Measurements from ENCODE around the gene VAC14.

The VAC14 gene

DNA sequence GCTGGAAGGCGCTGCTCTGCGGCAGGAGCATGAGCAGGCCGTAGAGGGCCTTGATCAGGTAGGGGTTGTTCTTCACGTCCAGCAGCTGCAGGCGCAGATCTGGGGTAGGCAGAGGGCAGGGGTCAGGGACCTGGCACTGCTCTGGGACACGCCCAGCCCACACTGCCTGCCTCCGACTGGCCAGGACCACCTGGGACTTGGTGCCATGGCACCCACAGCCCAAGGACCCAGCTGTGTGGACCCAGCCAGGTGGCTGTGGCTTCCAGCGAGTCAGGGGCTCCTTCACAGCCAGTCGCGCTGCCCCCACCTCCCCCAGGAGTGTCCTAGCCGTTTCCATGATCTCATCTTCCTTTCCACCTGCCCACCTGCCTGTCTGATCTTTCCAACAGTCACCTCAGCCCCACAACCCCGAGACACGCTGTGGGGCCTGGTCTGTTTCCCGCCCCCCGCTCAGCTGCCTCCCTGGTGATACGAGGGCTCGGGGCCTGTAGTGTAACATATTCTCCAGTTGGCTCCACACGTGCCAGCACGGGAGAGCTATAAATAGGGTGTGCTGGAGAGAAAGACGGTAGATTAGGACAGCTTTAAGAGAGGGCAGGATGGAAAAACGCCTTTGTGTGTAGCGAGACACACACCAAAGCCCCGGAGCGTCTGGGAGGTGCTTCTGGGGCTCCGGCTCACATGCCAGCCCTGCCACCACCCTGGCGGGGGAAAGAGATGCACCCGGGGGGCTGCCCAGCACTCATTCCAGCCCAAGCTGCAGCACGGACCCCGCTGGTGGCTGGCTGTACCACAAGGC, 107.9 kb downstream of the VAC14 start:
- DNase-seq (ENCODE audit: low read depth in 2 of 2), result no peak

DNA sequence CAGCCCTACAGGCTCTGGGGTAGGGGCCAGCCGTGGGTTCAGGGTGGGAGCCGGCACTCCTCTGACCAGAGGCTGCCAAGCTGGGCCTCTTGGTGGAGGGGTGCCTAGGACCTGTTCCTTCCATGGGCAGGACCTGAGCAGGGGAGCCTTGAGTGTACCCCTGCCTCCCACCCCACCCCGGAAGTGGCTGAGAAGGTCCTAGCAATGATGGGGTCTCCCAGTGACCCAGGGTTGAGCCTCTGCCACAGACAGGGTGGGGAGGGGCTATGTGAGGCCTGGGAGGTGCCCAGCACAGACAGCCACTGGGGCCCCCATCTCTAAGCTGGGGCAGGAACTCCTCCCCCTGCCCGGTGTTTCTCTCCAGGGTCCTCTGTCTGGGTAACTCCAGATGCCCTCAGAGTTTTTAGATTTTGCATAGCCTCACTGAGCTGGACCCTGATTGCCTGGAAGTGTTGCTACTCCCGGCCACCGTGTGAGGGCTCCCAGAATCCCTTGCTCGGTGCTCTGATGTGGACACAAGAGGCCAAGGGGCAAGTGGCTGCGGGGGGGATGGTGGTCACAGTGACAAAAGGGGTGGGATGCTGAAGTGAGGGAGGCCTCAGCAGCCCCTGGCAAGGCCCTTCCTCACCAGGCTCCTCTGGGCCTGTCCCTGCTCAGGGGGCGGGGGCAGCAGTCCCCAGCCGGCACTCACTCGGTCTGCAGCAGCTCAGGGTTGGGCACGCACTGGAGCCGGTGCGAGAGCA, 108.7 kb downstream of the VAC14 start:
- no peak for DNase-seq (ENCODE audit: low read depth in 2 of 2)

DNA sequence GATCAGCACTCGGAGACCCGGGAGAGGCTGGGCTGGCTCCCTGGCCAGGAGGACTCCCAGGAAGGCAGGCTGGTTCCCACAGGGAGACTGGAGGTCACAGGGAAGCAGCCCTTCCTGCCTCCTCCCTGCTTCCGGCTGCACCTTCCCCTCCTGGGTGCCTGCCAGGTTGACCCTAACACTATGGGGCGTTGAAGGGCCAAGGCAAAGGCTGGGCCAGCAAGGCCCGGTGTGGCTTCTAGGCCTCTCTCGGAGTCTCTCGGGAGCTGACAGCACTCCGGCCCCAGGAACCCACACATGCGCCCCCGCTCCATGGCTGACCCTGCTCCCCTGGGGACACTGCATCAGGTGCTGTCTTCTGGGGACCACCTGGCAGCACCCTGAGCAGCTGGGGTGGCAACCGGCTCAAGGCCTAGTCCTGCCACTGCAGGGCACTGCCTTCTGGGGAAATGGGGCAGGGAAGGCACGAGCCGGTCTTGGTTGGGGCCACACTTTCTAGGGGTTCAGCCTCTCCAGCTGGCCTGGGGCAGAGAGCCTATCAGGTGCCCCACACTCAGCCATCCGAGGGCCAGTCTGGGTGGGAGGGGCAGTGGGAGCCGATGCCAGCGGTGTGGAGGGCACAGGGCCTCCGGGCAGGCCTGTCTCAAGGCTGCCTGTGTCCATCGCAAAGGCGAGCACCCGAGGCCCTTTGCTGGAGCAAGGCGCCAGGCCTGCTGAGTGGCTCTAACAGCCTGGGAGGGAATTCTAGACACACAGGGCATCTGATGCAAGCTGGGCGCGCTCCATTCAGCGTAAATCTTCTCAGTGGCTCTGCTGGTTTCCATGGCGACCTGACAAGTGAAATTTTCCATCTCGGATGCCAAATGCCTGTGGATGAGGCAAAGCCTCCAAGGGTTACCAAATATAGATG, 109.5 kb downstream of the VAC14 start:
- DNase-seq (ENCODE audit: low read depth in 2 of 2), result no peak

DNA sequence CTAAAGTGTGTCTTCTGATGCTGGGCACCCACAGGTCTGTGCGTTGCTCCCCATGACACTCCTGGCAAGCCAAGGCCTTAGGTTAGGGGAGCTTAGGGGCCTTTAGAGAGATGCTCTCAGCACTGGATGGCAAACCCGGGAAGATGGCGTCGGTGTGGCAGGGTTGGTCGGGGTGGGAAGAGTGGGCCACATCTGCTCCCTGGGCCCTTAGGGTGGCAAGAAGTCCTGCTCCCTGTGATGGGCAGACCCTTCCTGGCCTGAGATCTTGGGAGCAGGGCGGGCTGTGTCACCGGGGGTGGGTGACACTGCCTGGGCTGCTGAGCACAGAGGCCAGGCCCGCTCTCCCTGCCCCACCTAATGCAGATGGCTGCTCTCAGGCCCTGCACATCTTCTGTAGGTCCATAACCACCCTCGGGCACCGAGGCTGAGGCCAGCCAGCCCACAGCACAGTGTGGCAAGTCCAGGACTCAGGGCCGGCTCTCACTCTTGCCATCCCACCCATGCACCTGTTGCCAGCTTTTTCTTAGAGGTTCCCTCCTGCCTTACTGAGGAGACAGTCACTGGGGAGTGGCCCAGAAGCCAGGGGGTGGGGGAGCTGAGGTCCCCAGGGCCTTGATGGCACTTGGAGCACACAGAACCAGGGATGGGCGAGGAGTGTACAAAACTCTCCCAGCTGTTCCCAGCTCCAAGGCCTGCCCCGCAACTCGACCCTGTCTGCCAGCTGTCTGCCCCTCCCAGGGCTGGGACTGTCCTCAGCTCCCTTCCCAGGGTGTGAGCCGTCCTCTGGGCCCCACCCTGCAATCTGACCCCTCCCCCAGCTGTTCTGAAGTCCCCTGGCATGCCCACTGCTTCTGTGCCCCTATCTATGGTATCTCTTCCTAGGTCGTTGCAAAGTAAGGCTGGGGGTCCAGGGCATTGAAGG, 110.7 kb downstream of the VAC14 start:
- no peak for DNase-seq (ENCODE audit: low read depth in 2 of 2)

DNA sequence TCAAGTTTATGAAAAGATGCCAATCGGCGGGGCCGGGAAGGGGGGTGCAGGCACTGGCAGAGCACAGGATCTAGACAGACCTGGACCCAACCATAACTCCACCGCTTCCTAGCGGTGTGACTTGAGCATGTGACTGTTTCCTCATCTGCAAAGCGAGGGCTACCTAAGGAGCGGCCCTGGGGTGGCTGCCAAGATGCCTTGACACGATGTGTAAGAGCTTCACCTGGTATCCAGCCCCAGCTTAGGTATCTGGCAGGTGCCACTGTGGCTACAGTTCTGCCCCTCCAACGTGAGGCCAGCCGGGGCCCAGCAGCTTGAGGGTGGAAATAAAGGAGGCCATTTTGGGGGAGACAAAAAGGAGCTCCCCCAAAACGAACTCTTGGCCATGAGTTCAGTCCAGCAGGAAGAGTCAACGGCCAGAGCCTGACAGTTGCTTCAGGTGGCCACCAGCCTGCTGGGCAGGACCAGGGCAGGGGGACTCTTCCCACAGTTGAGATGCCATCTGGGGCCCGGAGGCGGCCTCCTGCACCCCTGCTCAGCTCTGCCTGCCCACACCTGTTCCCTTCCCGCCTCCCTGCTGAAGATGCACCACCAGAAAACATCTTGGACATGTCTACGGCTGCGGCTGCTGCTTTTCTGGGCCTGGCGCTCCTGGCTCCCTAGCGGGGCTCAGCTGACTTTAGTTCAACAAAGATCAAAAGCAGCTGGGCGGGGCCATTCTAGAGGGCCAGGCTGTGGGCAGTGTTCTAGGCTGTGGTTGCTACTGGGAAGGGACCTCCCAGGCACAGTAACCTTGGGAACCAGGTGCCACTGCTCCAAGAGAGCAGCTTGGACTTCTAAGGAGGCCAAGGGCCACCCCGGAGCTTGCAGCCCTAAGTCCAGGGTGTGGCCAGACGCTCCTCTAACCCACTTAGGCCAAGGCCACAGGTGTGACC, 111.7 kb downstream of the VAC14 start:
- no peak for DNase-seq (ENCODE audit: low read depth in 2 of 2)

DNA sequence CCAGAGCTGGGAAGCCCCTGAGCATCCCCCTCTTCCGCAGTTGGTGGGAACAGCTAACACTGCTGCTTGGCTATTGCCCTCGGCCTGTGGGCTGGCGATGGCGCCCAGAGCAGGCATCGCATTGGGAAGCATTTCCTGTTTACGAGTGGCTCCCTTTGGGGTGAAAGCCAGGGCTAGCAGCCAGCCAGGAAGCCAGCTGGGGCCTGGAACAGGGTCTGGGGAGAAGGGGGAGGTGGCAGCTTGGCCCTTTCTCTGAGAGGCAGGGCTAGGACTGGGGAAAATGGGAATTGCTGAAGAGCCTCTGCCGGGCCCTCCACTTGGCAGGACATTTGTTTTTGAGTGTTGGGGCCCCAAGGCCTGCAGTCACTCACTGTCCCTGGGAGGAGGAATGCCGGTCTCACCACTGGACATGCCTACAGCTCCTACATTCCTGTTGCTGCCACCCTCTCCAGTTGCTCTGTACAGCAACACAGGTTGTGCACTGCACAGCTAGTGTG, 112.7 kb downstream of the VAC14 start:
- DNase-seq (ENCODE audit: low read depth in 2 of 2), result no peak

DNA sequence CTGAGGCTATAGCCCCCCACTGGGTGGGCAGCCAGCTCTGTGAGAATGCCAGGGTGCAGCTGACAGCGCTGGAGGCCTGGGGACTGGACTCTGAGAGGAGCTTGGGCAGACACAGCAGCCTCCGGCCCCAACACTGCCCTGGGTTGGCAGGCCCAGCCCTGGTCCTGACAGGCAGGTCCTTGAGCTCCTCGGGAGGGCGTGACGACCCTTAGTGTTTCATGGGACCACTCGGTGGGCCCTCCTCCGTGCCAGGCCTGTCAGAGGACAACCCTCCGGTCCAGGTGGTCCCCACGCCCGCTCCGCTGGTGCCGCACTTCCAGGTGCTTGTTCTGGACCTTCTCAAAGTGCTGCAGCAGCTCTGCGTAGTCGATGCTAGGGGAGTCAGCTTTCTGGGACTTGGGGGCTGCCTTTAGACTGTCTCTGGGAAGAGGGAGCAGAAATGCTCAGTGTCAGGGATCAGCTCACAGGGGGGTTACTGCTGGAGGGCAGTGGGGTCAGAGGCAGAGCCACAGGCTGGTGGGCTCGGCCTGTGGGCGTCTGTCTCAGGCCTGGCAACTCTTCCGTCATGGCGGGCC, 113.2 kb downstream of the VAC14 start:
- no peak for DNase-seq (ENCODE audit: low read depth in 2 of 2)

DNA sequence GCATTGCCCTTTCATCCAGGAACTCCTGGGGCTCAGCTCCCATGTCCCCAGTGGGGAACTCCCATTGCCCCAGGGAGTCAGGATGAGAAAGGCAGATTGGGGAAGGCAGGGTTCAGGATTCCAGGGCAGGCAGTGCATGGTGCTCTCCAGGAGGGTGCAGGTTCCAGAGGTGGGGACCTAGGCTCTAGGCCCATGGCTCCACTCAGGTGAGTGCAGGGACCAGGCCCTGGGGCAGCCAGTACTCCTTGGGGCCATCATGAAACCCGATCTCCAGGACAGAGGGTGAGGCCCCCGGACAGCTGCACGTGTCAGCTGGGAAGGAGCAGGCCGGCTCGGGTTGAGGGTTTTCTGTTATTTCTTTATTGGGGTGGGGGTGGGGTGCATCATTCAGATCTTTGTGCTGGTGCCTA, 113.9 kb downstream of the VAC14 start:
- no peak for DNase-seq (ENCODE audit: low read depth in 2 of 2)

DNA sequence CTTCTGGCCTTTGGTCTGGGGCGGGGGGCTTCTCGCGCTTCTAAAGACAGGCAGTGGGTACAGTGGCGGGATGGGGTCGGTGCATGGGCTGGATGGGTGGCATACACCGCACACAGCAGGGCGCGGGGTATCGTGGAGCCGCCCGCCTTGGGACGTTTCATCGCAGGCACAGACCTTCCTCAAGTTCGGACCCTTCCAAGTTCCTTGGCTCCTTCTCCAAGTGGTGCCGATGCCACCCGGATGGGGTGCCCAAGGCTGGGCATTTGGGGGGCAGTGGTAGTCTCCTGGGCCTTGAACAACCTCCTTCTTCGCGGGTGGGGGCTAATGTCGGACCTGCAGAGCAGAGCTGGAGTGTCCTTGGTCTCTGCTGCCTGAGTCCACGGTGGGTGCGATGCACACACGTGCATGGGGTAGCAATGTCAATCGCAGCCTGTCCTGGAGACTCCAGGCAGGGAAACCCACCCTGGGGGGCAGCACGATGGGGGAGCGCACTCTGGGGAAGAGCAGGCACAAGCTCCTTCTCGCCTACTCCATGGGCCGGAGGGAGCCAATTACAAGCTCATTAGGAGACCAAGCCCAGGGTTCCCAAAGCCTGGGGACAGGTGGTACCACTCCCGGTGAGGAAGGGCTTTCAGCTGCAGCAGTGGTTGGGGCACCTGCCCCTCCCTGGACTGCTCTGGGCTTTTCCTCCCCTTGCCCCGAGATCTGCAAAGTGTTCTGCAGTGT, 114.4 kb downstream of the VAC14 start:
- no peak for DNase-seq (ENCODE audit: low read depth in 2 of 2)

DNA sequence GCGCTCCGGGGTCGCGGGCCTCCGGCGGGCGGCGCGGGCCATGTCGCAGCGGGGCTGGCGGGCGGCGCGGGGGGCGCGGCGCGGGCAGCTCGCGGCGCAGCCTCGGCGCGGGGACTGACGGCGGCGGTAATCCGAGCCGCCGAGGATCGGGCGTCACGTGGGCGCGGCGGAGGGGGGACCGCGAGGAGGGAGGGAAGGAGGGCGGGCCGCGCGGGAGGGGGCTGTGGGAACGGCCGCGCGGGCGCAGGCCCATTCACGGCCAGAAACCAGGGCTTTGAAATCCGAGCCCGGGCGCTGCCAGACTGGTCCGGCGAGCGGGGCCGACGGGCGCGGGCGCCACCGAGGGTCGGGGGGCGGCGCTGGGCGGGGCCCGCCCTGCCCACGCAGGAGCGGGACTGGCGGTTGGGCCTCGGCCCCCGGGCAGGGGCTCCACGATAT, 115.0 kb downstream of the VAC14 start, which contains the start of gene MTSS2:
Gene MTSS2, minus strand, starts transcription at position 116 of the 438 bp plus-strand sequence. CDS start 262 bp downstream, outside the sequence.
- peak in 1 of 2 donors; percentile 36 for DNase-seq (ENCODE audit: low read depth in 2 of 2)

DNA sequence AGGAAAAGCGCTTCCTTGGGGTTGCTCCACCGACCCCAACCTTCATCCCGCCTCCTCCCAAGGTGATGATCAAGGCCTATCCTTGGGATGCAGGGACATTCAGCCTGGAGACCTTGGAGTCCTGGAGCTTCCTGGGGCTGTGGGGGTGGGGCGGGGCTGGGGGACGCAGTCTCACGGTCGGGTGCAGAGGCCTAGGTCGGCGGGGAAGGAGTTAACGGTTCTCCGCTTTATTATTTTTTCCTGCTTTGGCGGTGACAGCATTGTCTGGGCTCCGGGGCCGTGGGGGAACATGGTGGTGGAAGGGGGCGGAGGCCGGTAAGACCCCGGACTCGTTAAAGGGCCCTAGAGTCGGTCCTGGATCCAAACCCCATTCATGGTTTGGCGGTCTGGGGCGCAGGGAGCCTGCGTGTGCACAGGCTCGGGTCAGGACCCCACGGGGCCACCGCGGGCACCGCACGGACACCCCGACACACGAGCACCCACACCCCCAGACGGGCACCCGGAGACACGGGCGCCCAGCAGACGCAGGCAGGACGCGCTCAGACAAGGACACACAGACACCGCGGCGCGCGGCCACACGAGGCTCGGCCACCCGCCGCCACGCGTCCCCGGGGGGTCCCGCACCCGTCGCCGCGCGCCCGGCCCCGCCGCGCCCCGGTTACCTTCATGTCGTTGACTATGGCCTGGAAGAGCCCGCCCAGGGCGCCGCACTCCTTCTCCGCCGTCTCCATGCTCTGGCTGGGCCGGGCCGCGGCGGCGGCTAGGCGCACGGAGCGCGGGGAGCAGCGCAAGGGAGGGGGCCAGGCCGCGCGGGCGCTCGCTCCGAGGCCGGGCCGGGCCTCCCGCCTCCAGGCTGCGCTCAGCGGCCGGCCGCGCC, 115.7 kb downstream of the VAC14 start:
- DNase-seq (ENCODE audit: low read depth in 2 of 2), result no peak

DNA sequence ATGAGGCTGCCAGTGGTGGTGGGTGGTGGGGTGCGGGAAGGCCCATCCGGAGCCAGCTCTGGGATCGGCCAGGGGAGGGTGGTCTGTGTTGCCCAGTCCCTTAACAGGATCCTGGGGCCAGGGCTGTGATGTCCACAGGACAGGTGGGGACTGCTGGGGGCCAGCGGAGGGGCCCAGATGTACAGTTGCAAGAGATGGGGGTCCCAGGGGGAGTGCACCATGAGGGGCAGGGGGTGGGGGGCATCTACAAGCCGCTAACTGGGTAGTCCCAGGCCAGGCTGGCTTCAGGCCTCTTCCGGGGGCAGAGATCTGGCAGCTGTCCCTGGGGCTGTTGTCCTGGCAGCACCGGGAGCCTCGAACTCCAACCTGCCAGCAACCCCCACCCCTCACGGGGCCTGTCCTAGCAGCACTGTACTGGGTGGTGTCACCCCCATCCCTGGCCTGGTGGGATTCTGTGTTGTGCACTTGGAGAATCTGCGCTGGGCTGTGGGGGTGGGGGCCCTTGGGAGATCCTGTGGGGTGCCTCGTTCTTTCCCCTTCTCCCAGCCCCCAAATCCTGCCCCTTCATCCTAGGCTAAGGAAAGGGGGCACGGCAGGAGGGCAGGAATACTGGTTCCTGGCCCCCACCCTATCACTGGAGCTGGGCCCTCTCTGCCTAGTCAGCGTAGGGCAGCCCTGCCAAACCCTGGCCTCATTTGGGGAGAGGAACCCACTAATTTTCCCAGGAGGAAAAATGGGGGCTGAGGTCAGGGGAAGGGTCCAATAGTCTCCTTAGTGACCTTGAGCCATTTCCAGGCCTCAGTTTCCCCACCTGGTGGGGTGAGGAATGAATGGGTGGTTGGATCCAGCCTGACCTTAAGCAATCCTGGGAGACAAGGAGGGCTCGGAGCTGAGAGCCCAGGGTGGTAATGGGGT, 116.6 kb downstream of the VAC14 start:
- no peak for DNase-seq (ENCODE audit: low read depth in 2 of 2)

DNA sequence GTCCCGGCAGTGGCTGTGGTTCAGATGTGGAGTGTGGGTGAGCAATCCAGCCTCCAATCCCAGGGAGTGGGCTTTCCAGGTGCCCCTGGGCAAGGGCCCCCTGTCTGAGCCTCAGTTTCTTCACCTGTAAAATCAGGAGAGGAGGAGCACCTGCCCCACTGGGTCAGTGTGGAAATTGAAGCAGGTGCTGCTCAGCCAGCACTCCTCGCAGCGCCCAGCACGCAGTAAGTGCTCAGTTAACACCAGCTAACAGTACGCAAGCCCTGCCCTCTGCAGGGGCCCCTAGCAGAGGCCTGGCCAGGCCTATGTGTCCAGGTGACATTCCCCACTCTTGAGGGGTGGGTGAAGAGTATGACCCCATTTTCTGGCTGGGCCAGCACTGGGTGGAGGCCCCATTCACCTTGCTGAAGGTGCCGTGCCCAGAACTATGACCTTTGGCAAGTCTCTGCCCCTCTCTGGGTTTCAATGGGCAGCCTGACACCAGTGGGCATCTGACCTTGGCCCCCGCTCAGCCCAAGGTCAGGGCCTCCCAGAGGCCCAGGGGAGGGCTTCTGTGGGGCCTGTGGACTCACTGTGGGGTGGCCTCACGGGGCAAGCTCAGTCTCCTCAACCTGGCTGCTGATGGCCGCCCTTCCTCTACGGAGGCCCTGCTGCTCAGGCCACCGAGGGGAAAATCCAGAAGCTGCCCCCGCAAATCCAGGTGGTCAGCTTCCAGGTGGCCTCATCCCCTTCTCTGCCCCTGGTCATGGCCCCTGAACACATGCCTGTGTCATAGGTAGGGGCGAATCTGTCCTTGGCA, 117.6 kb downstream of the VAC14 start:
- DNase-seq (ENCODE audit: low read depth in 2 of 2), result no peak

DNA sequence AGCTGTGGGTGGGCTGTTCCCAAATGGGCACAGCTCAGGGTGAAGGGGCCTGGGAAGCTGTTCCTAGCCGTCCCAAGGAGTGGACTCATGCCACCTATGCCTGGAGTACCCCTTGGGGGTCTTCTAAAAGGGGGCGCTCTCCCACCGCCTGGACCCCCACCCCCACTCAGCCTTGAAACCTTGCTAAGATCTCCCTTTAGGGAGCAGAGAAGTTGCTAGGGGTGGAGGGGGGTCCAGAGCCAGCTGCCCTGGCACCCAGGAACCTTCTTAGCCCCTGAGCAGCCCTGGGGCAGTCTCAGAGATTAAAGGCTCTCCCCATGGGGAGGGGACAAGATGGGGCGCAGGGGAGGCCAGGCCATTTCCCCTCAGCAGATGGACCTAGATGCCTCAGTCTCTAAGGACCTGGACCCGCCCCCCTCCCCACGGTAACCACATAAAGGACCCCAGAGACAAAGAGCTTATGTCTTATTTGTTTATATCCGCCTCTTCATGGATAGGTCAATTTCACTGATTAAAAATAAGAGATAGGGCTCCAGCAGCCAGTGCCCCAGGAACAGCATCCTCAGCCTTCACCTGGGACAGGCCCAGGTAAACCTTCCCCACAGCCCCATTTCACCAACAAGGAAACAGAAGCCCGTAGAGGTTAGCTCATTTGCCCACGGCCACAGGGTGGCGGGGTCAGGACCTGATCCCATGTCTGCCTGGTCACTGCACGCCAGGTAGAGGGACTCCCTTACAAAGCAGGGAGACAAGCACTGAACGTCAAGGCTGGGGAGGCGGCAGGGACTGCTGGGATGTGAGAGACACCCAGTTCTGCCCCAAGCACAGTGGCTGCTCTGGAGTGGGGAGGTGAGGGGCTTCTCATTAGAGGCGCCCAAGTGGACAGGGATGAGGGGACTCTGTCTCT, 118.5 kb downstream of the VAC14 start:
- no peak for DNase-seq (ENCODE audit: low read depth in 2 of 2)

Measured in stimulated activated CD8-positive, alpha-beta memory T cell treated with anti-CD3 and anti-CD28 coated beads, Interleukin-7, amount 100 ng/mL, for 4 hours (primary cell).